H1 (cell line): Measurements from ENCODE around the gene UBXN4. TPM values are rescaled to one million over a fixed set of nuclear protein-coding genes. Genes with fewer than 3 reads are reported as not detected.

Source experiments
- CTCF ChIA-PET: fragments of 300-600 bp; sonication (Branson Sonifier 250); formaldehyde crosslinking; loops from one replicate; lab custom pipeline; 2021; ENCODE audit not compliant: partially characterized antibody; lab: Charles Lee
- POLR2A ChIA-PET: fragments of 300-600 bp; sonication (Branson Sonifier 250); formaldehyde crosslinking; loops from one replicate; lab custom pipeline; 2021; ENCODE audit warnings: inconsistent platforms; ENCODE audit not compliant: partially characterized antibody; lab: Charles Lee
- DNase-seq, 2 experiments: peaks; one replicate each; pipeline versions ENCODE4 v3.0.0 to v3.0.0-alpha.2; 2010 to 2022; ENCODE audit warnings: low spot score in 2 of 2, low read depth in 1 of 2, mixed read lengths in 1 of 2
- FAIRE-seq: peaks from 2 replicates; lab custom pipeline; 2011; peaks lifted over from hg19 to GRCh38; lab: Jason Lieb, UNC
- H2AFZ ChIP-seq: 2 replicates; pipeline ENCODE4 v1.8.1; 2012; ENCODE audit warnings: low read length, inconsistent platforms
- H2AK5ac ChIP-seq: 2 replicates; pipeline ENCODE4 v1.6.1; 2013; ENCODE audit warnings: low read depth, low read length
- H2BK120ac ChIP-seq: replicated peaks from 2 replicates; pipeline ENCODE3; 2013; ENCODE audit warnings: low read depth, low read length, inconsistent platforms
- H2BK12ac ChIP-seq: 2 replicates; pipeline ENCODE4 v1.6.1; 2013; ENCODE audit warnings: low read depth, low read length
- H2BK15ac ChIP-seq: 2 replicates; pipeline ENCODE4 v1.6.1; 2013; ENCODE audit warnings: low read length
- H2BK20ac ChIP-seq: 2 replicates; pipeline ENCODE4 v1.6.1; 2013; ENCODE audit warnings: low read length
- H2BK5ac ChIP-seq: 2 replicates; pipeline ENCODE4 v1.6.1; 2013; ENCODE audit warnings: low read depth, low read length
- H3K14ac ChIP-seq: 2 replicates; pipeline ENCODE4 v1.6.1; 2013; ENCODE audit warnings: inconsistent platforms; ENCODE audit not compliant: insufficient read length
- H3K18ac ChIP-seq: 2 replicates; pipeline ENCODE4 v1.6.1; 2013; ENCODE audit warnings: low read length; ENCODE audit errors: extremely low read depth
- H3K23ac ChIP-seq: 2 replicates; pipeline ENCODE4 v1.6.1; 2013; ENCODE audit warnings: inconsistent platforms; ENCODE audit not compliant: insufficient read length
- H3K23me2 ChIP-seq: 2 replicates; pipeline ENCODE4 v1.6.1; 2013; ENCODE audit warnings: low read depth, low read length
- H3K27ac ChIP-seq: 2 replicates; pipeline ENCODE4 v1.6.1; 2011; ENCODE audit warnings: low read depth, low read length, inconsistent platforms
- H3K27me3 ChIP-seq, 4 experiments: replicated peaks in 1 of 4; 1 replicate in 1 of 4; 2 replicates in 3 of 4; pipeline versions ENCODE4 v1.6.1 to v1.8.1; 2011 to 2013; ENCODE audit warnings: low read length in 3 of 4, mild to moderate bottlenecking in 3 of 4, inconsistent platforms in 2 of 4, mixed read lengths in 2 of 4, moderate library complexity in 1 of 4; ENCODE audit not compliant: control insufficient read depth in 3 of 4, insufficient read depth in 3 of 4; ENCODE audit errors: extremely low read depth in 1 of 4
- H3K36me3 ChIP-seq, 4 experiments: 2 replicates each; pipeline versions ENCODE4 v1.6.1 to v1.8.1; 2011 to 2013; ENCODE audit warnings: mild to moderate bottlenecking in 4 of 4, low read length in 3 of 4, moderate library complexity in 2 of 4, control low read depth in 1 of 4, inconsistent platforms in 1 of 4; ENCODE audit not compliant: insufficient read depth in 4 of 4, control insufficient read depth in 2 of 4
- H3K4ac ChIP-seq: replicated peaks from 2 replicates; pipeline ENCODE3; 2013; ENCODE audit warnings: low read length, low read depth, mixed read lengths, inconsistent platforms; ENCODE audit not compliant: insufficient read length
- H3K4me1 ChIP-seq, 4 experiments: replicated peaks in 1 of 4; 1 replicate in 1 of 4; 2 replicates in 3 of 4; pipeline versions ENCODE4 v1.6.1 to v1.8.1; 2011 to 2013; ENCODE audit warnings: low read length in 3 of 4, inconsistent platforms in 2 of 4, mixed read lengths in 1 of 4; ENCODE audit not compliant: insufficient read depth in 4 of 4, control insufficient read depth in 3 of 4
- H3K4me2 ChIP-seq, 2 experiments: 2 replicates each; pipeline versions ENCODE4 v1.6.1 to v1.8.1; 2011 to 2013; ENCODE audit warnings: low read depth in 2 of 2, low read length in 2 of 2, control low read depth in 1 of 2, inconsistent platforms in 1 of 2, mild to moderate bottlenecking in 1 of 2; ENCODE audit not compliant: insufficient read depth in 1 of 2
- H3K4me3 ChIP-seq, 4 experiments: fragments of 200-600, 300-600 bp in 1 of 4; sonication (generic), shearing (Covaris generic), sonication (Bioruptor Twin) in 1 of 4; 2 replicates each; pipeline versions ENCODE4 v1.5.1 to v1.8.1; 2011 to 2016; ENCODE audit warnings: low read length in 4 of 4, low read depth in 3 of 4, control low read depth in 2 of 4, inconsistent platforms in 2 of 4, mild to moderate bottlenecking in 2 of 4, mixed read lengths in 1 of 4, moderate library complexity in 1 of 4; ENCODE audit not compliant: insufficient read depth in 2 of 4; ENCODE audit errors: extremely low read depth in 1 of 4
- H3K56ac ChIP-seq: replicated peaks from 2 replicates; pipeline ENCODE3; 2013; ENCODE audit warnings: low read depth, mild to moderate bottlenecking, mixed read lengths, low read length, inconsistent platforms; ENCODE audit not compliant: insufficient read length
- H3K79me1 ChIP-seq: 2 replicates; pipeline ENCODE4 v1.6.1; 2013; ENCODE audit warnings: low read depth, low read length, control low read depth
- H3K79me2 ChIP-seq, 2 experiments: 2 replicates each; pipeline versions ENCODE4 v1.6.1 to v1.8.1; 2012 to 2013; ENCODE audit warnings: low read length in 2 of 2, mild to moderate bottlenecking in 2 of 2, inconsistent platforms in 1 of 2; ENCODE audit not compliant: insufficient read depth in 2 of 2, control insufficient read depth in 1 of 2
- H3K9ac ChIP-seq, 4 experiments: replicated peaks in 1 of 4; 1 replicate in 1 of 4; 2 replicates in 3 of 4; pipeline versions ENCODE4 v1.6.1 to v1.8.1; 2011 to 2013; ENCODE audit warnings: low read depth in 3 of 4, low read length in 3 of 4, control low read depth in 2 of 4, mild to moderate bottlenecking in 2 of 4, moderate library complexity in 2 of 4, inconsistent platforms in 1 of 4; ENCODE audit errors: extremely low read depth in 1 of 4
- H3K9me3 ChIP-seq, 2 experiments: 2 replicates each; pipeline versions ENCODE4 v1.6.1 to v1.8.1; 2012 to 2013; ENCODE audit warnings: mild to moderate bottlenecking in 2 of 2, moderate library complexity in 2 of 2, control low read depth in 1 of 2, inconsistent platforms in 1 of 2, low read depth in 1 of 2, low read length in 1 of 2, mixed read lengths in 1 of 2; ENCODE audit not compliant: insufficient read depth in 2 of 2
- H4K20me1 ChIP-seq, 2 experiments: replicated peaks in 1 of 2; 2 replicates each; pipeline versions ENCODE3 to v1.8.1; 2011 to 2013; ENCODE audit warnings: inconsistent platforms in 2 of 2, low read length in 2 of 2, mild to moderate bottlenecking in 1 of 2; ENCODE audit not compliant: insufficient read depth in 2 of 2, control insufficient read depth in 1 of 2
- H4K5ac ChIP-seq: 2 replicates; pipeline ENCODE4 v1.6.1; 2013; ENCODE audit warnings: low read length, low read depth, mixed read lengths, inconsistent platforms; ENCODE audit not compliant: insufficient read length
- H4K8ac ChIP-seq: 2 replicates; pipeline ENCODE4 v1.8.0; 2013; ENCODE audit warnings: mild to moderate bottlenecking, moderate library complexity, low read length, inconsistent platforms; ENCODE audit not compliant: insufficient read depth; ENCODE audit errors: extremely low read depth
- H4K91ac ChIP-seq: replicated peaks from 2 replicates; pipeline ENCODE3; 2013; ENCODE audit warnings: low read length, mixed read lengths, inconsistent platforms; ENCODE audit not compliant: insufficient read length
- ATF3 ChIP-seq: IDR thresholded peaks from 2 replicates; pipeline ENCODE4 v1.6.1; 2011; ENCODE audit warnings: low read depth, mild to moderate bottlenecking, low read length; ENCODE audit not compliant: insufficient read depth
- BACH1 ChIP-seq: IDR thresholded peaks from 2 replicates; pipeline ENCODE4 v1.6.1; 2012; ENCODE audit warnings: low read length, improper control_type of control experiment
- CBX8 ChIP-seq: fragments of 300-800, 300-1000 bp; sonication (generic); IDR thresholded peaks from 2 replicates; pipeline ENCODE4 v1.7.1; 2016; ENCODE audit warnings: low read depth, low read length, borderline replicate concordance
- FOSL1 ChIP-seq: IDR thresholded peaks from 2 replicates; pipeline ENCODE4 v1.6.1; 2011; ENCODE audit warnings: mild to moderate bottlenecking, low read depth, low read length, moderate library complexity; ENCODE audit not compliant: insufficient read depth
- PHF8 ChIP-seq: fragments of 200-600 bp; sonication (generic); conservative IDR thresholded peaks from 2 replicates; pipeline ENCODE4 v1.7.1; 2012; ENCODE audit warnings: low read depth, mild to moderate bottlenecking, inconsistent platforms, low read length, moderate library complexity
- RBBP5 ChIP-seq: IDR thresholded peaks from 2 replicates; pipeline ENCODE4 v1.7.1; 2012; ENCODE audit warnings: low read depth, mild to moderate bottlenecking, inconsistent platforms, low read length, moderate library complexity, borderline replicate concordance
- RNF2 ChIP-seq: fragments of 200-900, 300-1000 bp; sonication (generic); IDR thresholded peaks from 2 replicates; pipeline ENCODE4 v1.7.1; 2016; ENCODE audit warnings: borderline replicate concordance, low read depth, mild to moderate bottlenecking, antibody characterized with exemption, low read length; ENCODE audit not compliant: poor library complexity, severe bottlenecking; ENCODE audit errors: missing control alignments
- SP2 ChIP-seq: IDR thresholded peaks from 2 replicates; pipeline ENCODE4 v1.6.1; 2012; ENCODE audit warnings: mild to moderate bottlenecking, low read length, inconsistent platforms
- SP4 ChIP-seq: IDR thresholded peaks from 2 replicates; pipeline ENCODE4 v1.6.1; 2012; ENCODE audit warnings: low read length, inconsistent platforms
- ZNF274 ChIP-seq: IDR thresholded peaks from 2 replicates; pipeline ENCODE4 v1.7.0; 2012; ENCODE audit warnings: low read length, borderline replicate concordance; ENCODE audit errors: extremely low read depth
- WGBS, 2 experiments: shearing (Covaris generic) in 1 of 2; methylation state at CpG; one replicate each; pipeline versions ENCODE4 v1.1.6 to v1.1.7; 2013 to 2015; ENCODE audit warnings: low lambda C conversion rate in 2 of 2, mixed read lengths in 2 of 2, inconsistent platforms in 1 of 2, low coverage in 1 of 2, missing lambda C conversion rate in 1 of 2; ENCODE audit not compliant: insufficient replicate concordance in 2 of 2, insufficient coverage in 1 of 2, insufficient read length in 1 of 2; ENCODE audit errors: extremely low coverage in 1 of 2, missing lambda C conversion rate in 1 of 2; 5-methylcytosine and 5-hydroxymethylcytosine counted together
- polyA plus RNA-seq, 7 experiments: library from polyadenylated mRNA; depleted of rRNA in 3 of 7; stranded (reverse) in 5 of 7; unstranded in 2 of 7; fragments of >200 nt in 5 of 7; fragments of 200-250 nt in 2 of 7; gene quantifications; 1 replicate in 5 of 7; 2 replicates in 1 of 7; 4 replicates in 1 of 7; pipeline versions ENCODE4 v1.2.1 to v1.2.3, GENCODE V29; 2011 to 2013; ENCODE audit warnings: missing spikeins in 2 of 7, mixed read lengths in 2 of 7
- total RNA-seq: library from RNA; stranded (reverse); fragmentation: NEBNext Ultra II Directional; extraction: Animal tissue kit (Norgen Biotek cat#: 25700); gene quantifications from 2 replicates; pipeline ENCODE4 v1.2.1, GENCODE V29; 2021
- TF ChIP-seq, protein P1 (sequence below): IDR thresholded peaks from 2 replicates; pipeline ENCODE4 v1.6.1; 2012; ENCODE audit warnings: inconsistent platforms

Gene UBXN4
- total and polyA plus RNA-seq, 2 of the 8 experiments (the other 6 are each of a cell fraction or from before 2014, with no cell fraction given) = 20.1 to 64.2 TPM

- POLR2A ChIA-PET = no interaction called here
Observed at GRCh38 chr2:135776367-135776766, 34.7 kb downstream of the UBXN4 start.

More at GRCh38 chr2:135776367-135776766, 34.7 kb downstream of the UBXN4 start:
- no peak for TF ChIP-seq RBBP5
- TF ChIP-seq, protein P1, sequence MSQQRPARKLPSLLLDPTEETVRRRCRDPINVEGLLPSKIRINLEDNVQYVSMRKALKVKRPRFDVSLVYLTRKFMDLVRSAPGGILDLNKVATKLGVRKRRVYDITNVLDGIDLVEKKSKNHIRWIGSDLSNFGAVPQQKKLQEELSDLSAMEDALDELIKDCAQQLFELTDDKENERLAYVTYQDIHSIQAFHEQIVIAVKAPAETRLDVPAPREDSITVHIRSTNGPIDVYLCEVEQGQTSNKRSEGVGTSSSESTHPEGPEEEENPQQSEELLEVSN = no peak
- TF ChIP-seq PHF8 = no peak
- TF ChIP-seq BACH1 = no peak
- no peak for TF ChIP-seq RNF2
- no peak for TF ChIP-seq SP2
- TF ChIP-seq CBX8 = no peak
- TF ChIP-seq ATF3 = no peak
- TF ChIP-seq SP4 = no peak
- no peak for TF ChIP-seq FOSL1
- TF ChIP-seq ZNF274 = no peak
- Histone ChIP-seq H3K9me3 (no peaks in the 10 kb centered on the region), H2BK5ac (no peak overlapping the region), H3K4me1 (no peaks in the 10 kb centered on the region), H3K14ac (no peak overlapping the region), H3K18ac (no peak overlapping the region), H3K9ac (no peak overlapping the region), H2BK15ac (no peak overlapping the region), H4K8ac (no peak overlapping the region), H3K36me3 (peaks cover 3 to 87% (median 48%) of the 10 kb centered on the region in 4 experiments; a peak in 7 of 8 replicates), H3K23ac (no peak overlapping the region), H2BK20ac (no peak overlapping the region), H3K56ac (no peak overlapping the region), H4K91ac (no peak overlapping the region), H3K27me3 (no peaks in the 10 kb centered on the region), H3K23me2 (no peaks in the 10 kb centered on the region), H3K4me2 (no peak overlapping the region), H2BK120ac (no peak overlapping the region), H4K5ac (no peak overlapping the region), H2BK12ac (no peak overlapping the region), H3K27ac (no peak overlapping the region), H3K4ac (no peak overlapping the region), H3K79me2 (no peaks in the 10 kb centered on the region), H3K4me3 (no peak overlapping the region), H2AK5ac (no peak overlapping the region), H3K79me1 (no peaks in the 10 kb centered on the region), H4K20me1 (peaks cover 0 to 1% of the 10 kb centered on the region in 2 experiments), H2AFZ (no peak overlapping the region)
- CTCF ChIA-PET = no interaction called here
- no peak for DNase-seq
- no peak for FAIRE-seq
- WGBS, 2 experiments = 89% methylated on average over 7 of the region's 7 CpGs; no CpG with 5 or more reads in 1 of the 2 experiments
